ENCODE measurements around the gene NTSR1.

Gene NTSR1

GRCh38 chr20:62710886-62711702 lies 2.5 kb downstream of the NTSR1 start:
- peak; percentile 20 to 56 for DNase-seq

GRCh38 chr20:62711703-62712101 lies 3.1 kb downstream of the NTSR1 start:
- no peak for DNase-seq

- no peak for DNase-seq
Measured at GRCh38 chr20:62712606-62713005, 4.0 kb downstream of the NTSR1 start.

GRCh38 chr20:62714006-62714405 lies 5.4 kb downstream of the NTSR1 start:
- no peak for DNase-seq

GRCh38 chr20:62714799-62715198 lies 6.2 kb downstream of the NTSR1 start:
- no peak for DNase-seq

- DNase-seq, result no peak
Measured at GRCh38 chr20:62715201-62715600, 6.6 kb downstream of the NTSR1 start.

- DNase-seq, result no peak
Measured at GRCh38 chr20:62716198-62716940, 7.7 kb downstream of the NTSR1 start.

GRCh38 chr20:62716941-62717310 lies 8.3 kb downstream of the NTSR1 start:
- no peak for DNase-seq

- no peak for DNase-seq
Measured at GRCh38 chr20:62717933-62718332, 9.3 kb downstream of the NTSR1 start.

GRCh38 chr20:62718546-62718945 lies 9.9 kb downstream of the NTSR1 start:
- DNase-seq, result no peak

GRCh38 chr20:62719250-62719935 lies 10.8 kb downstream of the NTSR1 start:
- DNase-seq, result no peak

- DNase-seq, result no peak
Measured at GRCh38 chr20:62721511-62722370, 13.1 kb downstream of the NTSR1 start.

- DNase-seq, result no peak
Measured at GRCh38 chr20:62722627-62723026, 14.0 kb downstream of the NTSR1 start.

GRCh38 chr20:62723351-62723750 lies 14.7 kb downstream of the NTSR1 start:
- DNase-seq, result no peak

GRCh38 chr20:62723768-62724450 lies 15.3 kb downstream of the NTSR1 start:
- DNase-seq, result no peak

- DNase-seq, result no peak
Measured at GRCh38 chr20:62724692-62725595, 16.3 kb downstream of the NTSR1 start.

GRCh38 chr20:62725596-62726268 lies 17.1 kb downstream of the NTSR1 start:
- no peak for DNase-seq

- no peak for DNase-seq
Measured at GRCh38 chr20:62726276-62726675, 17.6 kb downstream of the NTSR1 start.

GRCh38 chr20:62726716-62727583 lies 18.3 kb downstream of the NTSR1 start:
- no peak for DNase-seq

Data from inflammatory macrophage treated with lipopolysaccharide for 1 hour (primary cell).